Measurements from ENCODE around the gene GRAMD4.

DNA sequence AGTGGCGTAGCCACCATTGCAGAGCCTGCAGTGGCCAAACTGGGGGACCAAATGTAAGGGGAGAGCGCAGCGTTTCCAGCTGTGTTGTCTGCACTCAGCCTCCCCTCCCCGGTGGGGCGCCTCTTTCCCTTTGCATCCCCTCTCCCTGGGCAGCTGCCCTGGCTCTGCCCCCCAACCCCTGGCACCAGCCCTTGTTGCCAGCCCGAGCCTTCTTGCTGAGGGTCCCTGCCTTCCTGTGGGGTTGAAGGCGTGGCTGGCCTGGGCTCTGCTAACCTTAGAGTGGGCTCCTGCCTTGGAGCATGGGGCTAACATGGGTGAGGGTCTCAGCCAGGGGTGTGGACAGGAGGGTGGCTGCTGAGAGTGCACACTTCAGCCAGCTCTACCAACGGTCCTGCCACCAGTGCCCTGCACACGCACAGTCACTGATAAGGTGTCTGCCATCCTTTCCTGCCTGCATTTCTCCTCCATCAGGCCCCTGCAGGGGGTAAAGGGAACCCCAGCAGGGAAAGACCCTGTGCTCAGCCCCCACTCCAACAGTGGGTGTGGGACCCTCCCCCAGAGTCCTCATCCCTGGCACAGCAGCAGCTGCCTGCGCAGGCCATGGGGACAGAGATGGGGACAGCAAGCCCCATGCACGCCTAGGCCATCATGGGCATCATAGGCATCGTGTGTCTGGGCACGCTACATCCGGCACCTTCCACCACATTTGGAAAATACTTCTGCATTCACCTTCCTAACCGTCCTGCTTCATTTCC, 74.4 kb downstream of the GRAMD4 start:
- TF ChIP-seq, protein P1, sequence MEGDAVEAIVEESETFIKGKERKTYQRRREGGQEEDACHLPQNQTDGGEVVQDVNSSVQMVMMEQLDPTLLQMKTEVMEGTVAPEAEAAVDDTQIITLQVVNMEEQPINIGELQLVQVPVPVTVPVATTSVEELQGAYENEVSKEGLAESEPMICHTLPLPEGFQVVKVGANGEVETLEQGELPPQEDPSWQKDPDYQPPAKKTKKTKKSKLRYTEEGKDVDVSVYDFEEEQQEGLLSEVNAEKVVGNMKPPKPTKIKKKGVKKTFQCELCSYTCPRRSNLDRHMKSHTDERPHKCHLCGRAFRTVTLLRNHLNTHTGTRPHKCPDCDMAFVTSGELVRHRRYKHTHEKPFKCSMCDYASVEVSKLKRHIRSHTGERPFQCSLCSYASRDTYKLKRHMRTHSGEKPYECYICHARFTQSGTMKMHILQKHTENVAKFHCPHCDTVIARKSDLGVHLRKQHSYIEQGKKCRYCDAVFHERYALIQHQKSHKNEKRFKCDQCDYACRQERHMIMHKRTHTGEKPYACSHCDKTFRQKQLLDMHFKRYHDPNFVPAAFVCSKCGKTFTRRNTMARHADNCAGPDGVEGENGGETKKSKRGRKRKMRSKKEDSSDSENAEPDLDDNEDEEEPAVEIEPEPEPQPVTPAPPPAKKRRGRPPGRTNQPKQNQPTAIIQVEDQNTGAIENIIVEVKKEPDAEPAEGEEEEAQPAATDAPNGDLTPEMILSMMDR (IDR thresholded peaks at IDR 0.05; ENCODE audit: low read depth, low read length, poor library complexity, severe bottlenecking), result no peak
- no peak for TF ChIP-seq EZH2phosphoT487 (IDR thresholded peaks at IDR 0.05; ENCODE audit: borderline replicate concordance, low read length)
